ENCODE measurements around the gene EVA1B.

The EVA1B gene

DNA sequence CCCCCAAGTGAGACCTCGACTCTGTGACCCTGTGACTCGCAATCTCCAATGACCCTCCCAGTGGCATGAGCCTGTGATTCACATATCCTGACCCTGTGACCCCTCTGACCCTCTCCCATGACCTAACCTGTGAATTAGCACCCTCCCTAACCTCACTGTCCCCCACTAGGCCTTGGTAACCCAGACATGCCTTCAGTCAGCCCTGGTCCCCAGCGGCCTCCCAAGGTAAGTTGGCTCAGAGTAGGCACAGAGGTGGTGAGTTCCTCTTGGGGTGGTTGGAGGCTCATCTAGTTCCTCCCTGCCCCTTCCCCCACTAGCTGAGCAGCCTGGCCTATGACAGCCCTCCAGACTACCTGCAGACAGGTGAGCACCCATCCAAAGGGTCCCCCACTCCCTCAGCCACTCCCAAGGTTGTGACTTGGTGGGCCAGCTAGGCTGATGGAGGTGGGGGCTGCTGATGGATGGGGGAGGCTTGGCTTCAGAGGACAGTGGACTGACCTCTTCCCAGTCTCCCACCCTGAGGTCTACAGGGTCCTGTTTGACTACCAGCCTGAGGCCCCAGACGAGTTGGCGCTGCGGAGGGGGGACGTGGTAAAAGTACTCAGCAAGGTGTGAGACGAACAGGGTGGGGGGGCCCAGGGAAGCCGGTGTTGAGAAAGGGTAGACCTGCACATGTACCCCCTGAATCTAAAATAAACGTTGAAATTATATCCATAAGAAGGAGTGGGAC, 15.7 kb downstream of the EVA1B start:
- DNase-seq, result no peak

- peak; percentile 95 for DNase-seq
Measured at GRCh38 chr1:36306902-36307456, 16.5 kb downstream of the EVA1B start.

DNA sequence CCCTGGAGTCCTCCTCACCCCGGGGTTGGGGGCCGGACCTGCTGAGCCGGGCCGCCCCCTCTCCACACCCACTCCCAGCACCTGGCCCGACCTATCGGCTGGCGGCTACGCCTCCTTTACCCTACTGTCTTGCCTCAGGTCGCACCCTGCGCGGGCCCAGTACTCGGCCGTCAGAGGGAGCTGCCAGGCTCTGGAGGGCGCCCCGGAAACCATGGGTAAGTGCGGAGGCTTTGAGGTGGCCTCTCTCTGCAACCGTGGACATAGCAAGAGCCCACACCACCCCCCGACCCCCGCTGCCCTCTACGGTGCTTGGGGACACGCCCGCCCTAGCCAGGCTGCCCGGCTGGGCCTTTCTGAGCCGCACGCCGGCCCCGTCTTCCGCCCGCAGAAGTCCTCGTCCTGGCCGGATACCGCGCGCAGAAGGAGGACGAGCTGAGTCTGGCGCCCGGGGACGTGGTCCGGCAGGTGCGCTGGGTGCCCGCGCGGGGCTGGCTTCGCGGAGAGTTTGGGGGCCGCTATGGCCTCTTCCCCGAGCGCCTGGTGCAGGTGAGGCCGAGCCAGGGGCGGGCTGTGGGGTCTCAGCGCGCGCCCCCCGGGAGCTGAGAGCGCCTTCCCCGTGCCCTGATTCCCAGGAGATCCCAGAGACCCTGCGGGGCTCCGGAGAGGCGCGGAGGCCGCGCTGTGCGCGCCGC, 17.1 kb downstream of the EVA1B start, which contains the start of gene SH3D21:
Gene SH3D21, plus strand, starts transcription at position 159 of the 692 bp plus-strand sequence. Its CDS starts 53 bp downstream, at position 212.
- peak; percentile 67 for DNase-seq

DNA sequence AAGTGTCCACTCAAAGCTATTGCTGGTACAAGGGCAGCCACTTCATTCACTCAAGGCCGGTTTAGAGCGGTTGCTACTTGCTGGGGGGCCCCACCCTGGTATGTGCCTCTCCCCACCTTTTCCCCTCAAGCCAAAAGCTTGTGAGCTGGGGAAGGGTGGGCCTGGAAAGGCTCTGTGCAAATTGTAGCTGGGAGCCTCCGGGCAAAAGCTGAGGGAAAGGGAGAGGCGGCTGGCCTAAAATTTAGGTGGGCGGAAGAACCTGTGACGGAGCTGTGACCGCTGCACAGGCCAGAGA, 17.6 kb downstream of the EVA1B start:
- DNase-seq, result no peak

GRCh38 chr1:36304970-36305914, 18.2 kb downstream of the EVA1B start:
- peak; percentile 69 for DNase-seq

- DNase-seq, result no peak
Measured at GRCh38 chr1:36304521-36304920, 18.9 kb downstream of the EVA1B start.

DNA sequence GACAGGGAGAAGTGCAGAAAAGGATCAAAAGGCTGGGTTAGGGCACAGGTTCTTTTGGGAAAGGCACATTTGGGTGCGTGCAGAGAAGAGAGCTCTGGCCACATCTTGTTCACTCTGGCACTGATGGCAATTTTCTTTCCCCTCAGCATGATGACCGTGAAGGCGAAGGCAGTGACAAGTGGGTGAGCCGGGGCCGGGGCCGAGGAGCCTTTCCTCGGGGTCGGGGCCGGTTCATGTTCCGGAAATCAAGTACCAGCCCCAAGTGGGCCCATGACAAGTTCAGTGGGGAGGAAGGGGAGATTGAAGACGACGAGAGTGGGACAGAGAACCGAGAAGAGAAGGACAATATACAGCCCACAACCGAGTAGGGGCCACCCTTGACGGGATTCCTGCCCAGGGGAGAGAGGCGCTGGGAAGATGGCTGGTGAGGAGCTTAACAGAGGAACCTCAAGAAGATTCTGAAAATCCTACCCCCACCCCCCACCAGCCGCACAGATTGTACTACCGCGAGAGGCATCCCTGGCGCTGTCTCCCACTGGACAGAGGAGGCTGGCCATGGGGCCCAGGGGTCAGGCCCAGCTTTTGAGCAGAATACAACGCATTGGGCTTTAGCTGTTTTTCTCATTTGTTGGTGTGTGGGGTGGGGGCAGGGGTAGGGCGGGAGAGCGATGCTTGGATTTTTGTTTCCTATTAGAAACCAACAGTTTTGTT, 19.6 kb downstream of the EVA1B start:
- no peak for DNase-seq

- no peak for DNase-seq
Measured at GRCh38 chr1:36303244-36303643, 20.2 kb downstream of the EVA1B start.

GRCh38 chr1:36301220-36301619, 22.2 kb downstream of the EVA1B start:
- no peak for DNase-seq

GRCh38 chr1:36300526-36300925, 22.9 kb downstream of the EVA1B start:
- peak; percentile 31 for DNase-seq

DNA sequence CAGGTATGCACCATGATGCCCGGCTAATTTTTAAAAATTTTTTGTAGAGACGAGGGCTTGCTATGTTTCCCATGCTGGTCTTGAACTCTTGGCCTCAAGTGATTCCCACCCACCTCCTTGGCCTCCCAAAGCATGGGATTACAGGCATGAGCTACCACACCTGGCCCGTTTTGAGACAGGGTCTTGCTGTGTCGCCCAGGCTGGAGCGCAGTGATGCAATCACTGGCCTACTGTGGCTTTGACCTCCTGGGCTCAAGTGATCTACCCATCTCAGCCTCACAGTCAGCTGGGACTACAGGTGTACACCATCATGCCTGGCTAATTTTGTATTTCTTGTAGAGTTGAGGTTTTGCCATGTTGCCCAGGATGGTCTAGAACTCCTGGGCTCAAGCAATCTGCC, 24.8 kb downstream of the EVA1B start:
- no peak for DNase-seq

DNA sequence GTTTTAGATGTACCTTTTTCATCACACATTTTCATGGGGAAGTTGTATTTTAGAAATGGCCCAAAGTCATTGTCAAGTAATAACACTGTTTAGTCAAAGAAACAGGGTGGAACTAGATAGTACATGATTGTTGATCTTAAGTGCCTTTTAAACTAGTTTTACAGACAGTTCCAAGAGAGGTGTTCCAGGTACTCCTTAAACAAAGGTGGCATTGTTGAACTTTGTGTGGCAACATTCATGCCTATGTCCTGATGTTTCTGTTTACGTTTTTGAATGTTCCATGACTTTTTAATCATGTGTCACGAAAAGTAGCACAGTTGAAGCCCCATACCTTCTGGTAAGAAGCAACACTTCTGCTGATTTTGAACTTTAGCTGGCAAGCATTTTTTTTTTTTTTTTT, 26.4 kb downstream of the EVA1B start:
- no peak for DNase-seq

DNA sequence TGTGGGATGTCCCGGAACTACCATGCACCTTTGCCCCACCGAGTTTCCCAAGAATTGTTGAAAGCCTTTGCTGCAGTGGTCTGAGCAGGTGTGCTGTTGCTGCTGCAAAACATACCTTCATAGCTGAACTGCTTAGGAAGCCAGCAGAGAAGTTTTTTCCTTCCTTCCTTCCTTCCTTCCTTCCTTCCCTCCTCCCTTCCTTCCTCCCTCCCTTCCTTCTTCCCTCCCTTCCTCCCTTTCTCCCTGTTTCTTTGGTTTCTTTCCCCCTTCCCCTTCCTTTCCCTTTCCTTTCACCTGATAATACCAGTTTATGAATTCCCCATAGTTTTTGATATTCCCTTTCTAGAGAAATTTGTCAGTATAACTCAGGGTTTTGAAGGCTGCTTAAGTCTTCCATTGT, 28.1 kb downstream of the EVA1B start:
- DNase-seq, result no peak

DNA sequence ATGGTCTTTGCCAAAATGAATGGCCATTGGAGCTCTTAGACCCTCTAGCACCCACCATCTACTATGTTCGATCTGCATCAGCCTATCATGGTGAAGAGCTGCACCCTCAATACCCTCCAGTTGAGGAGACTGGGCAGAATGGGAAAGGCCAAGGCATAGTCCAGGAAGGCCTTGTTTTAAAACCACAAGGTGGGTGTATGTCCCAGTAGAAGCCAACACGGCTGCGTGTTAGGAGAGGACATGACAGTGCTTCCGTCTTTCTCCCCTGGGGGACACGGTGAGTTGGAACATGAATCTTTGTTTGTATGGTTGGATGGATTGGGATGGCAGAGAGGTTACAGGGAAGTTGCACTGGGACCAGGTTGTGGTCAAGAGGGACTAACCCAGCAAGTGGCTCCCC, 35.9 kb downstream of the EVA1B start:
- DNase-seq, result no peak

- DNase-seq, result no peak
Measured at GRCh38 chr1:36286802-36287201, 36.6 kb downstream of the EVA1B start.

DNA sequence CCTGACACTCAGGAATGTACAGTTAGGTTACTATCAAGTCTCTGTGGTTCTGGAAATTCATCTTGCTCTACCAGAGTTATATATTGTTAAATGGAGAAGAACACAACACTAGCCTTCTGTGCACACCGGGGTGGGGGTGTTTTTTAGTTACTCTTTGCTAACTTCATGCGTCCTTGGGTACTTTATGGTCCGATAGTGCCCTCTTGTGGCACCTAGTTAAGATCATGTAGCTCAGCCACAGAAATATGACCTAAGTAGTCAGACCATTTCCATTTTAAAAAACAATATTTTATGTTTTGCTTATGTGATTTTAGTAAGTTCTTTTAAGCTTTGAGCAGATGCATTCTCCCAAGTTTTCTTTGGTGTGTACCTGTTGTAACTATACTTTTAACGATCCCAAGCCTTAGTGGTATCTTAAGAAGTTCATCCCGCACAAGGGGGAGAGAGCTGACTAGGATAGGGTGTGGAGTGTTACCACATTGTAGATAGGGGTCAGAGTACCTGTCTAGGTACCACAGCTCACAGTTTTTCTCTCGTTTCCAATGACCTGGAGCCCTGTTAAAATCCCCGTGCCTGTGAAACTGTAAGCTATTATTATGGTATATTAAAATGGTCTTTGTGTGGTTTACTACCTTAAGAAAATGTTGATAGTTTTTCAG, 37.9 kb downstream of the EVA1B start:
- peak; percentile 68 for DNase-seq

- no peak for DNase-seq
Measured at GRCh38 chr1:36284517-36284916, 38.9 kb downstream of the EVA1B start.

- DNase-seq, result no peak
Measured at GRCh38 chr1:36284061-36284460, 39.4 kb downstream of the EVA1B start.

DNA sequence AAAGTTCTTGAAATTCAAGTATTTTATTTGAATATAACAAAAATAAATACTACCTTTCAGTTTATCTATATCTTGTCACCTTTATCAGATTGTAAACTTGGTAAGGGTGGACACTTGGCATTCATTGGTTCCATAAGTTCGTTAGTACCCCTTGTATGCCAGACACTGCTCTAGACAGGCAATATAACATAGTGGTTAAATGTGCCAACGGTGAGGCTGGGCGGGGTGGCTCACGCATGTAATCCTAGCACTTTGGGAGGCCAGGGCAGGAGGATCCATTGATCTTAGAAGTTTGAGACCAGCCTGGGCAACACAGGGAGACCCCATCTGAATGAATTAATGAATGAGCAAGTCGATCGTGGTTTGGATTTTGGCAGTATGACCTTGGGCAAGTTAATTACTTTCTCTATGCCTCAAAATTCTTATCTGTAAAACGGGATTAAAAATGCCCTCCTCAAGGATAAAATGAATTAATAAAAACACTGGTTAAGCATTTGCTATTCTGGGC, 43.6 kb downstream of the EVA1B start:
- DNase-seq, result no peak

DNA sequence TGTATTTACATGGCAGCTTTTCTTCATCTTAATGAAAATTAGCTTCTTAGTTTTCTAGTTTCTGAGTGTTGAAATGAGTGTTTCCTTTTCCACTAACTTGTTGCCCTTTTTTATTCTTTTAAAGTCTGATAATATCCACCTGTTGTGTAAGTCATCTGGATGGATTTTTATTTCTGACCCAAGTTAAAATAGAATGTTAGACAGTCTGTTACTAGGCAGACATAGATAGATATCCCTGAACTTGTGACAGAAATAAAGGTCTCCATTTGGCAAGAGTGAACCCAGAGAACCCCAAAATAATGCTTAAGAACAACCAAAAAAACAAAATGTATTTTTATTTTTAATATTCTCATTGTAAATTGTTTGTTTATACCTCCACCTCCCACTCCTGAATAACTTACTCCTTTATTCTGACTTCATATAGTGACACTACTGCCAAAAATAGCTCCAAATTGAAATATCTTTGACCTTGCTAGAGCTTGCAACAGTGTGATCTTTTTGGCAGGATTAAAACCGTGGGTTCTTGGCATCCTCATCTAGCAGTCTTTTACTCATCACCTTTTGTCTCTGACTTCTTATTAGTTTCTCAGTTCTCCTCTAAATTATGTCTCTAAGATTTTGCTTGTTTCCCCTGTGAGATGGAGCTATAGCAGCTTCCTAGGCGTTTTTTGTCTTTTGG, 44.2 kb downstream of the EVA1B start:
- DNase-seq, result no peak

- no peak for DNase-seq
Measured at GRCh38 chr1:36276688-36277087, 46.8 kb downstream of the EVA1B start.

Data from stimulated activated CD4-positive, alpha-beta T cell treated with anti-CD3 and anti-CD28 coated beads, Interleukin-15, amount 100 ng/mL, for 24 hours (primary cell).